ENCODE data around the gene PRUNE1.

DNA sequence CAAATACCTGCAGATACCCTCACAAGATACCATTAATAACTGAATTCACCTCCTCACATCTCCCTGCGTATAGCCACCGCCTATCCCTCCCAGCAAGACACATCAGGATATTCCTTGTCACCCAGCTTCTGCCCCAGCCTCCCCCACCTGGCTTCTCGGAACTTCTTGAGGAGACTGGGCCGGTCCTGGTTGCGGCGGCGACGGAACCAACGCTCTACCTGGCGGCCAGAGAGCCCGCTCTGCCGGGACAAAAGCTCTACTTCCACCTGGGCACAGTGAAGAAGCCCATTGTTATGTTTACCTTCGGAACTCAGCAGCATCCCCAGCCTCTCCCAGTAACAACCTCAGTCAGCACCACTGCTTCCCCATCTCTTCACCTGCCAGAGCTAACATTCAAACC lies 40.3 kb upstream of the PRUNE1 start:
- TF ChIP-seq, protein P1, sequence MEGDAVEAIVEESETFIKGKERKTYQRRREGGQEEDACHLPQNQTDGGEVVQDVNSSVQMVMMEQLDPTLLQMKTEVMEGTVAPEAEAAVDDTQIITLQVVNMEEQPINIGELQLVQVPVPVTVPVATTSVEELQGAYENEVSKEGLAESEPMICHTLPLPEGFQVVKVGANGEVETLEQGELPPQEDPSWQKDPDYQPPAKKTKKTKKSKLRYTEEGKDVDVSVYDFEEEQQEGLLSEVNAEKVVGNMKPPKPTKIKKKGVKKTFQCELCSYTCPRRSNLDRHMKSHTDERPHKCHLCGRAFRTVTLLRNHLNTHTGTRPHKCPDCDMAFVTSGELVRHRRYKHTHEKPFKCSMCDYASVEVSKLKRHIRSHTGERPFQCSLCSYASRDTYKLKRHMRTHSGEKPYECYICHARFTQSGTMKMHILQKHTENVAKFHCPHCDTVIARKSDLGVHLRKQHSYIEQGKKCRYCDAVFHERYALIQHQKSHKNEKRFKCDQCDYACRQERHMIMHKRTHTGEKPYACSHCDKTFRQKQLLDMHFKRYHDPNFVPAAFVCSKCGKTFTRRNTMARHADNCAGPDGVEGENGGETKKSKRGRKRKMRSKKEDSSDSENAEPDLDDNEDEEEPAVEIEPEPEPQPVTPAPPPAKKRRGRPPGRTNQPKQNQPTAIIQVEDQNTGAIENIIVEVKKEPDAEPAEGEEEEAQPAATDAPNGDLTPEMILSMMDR (IDR thresholded peaks at IDR 0.05; ENCODE audit: low read length) = no peak
- no peak for TF ChIP-seq EZH2 (optimal IDR thresholded peaks at IDR 0.05; ENCODE audit: low read depth, low read length)
